Esophagus squamous epithelium (tissue), 5 donors: ENCODE results near the gene LRRC28. TPM values are rescaled to one million over a fixed set of nuclear protein-coding genes. Genes with fewer than 3 reads are reported as not detected.
A peak's percentile ranks its signal among the peaks of the same experiment; 100 is the strongest.

Experiments
- DNase-seq: peaks from one replicate; lab custom pipeline; 2025; lab: John Stamatoyannopoulos, UW
- H3K27ac ChIP-seq, 4 donors: fragments of 200-600 bp; sonication (generic); one replicate each; pipeline ENCODE4 v1.5.1; 2016 to 2019; ENCODE audit warnings: mild to moderate bottlenecking in 1 of 4
- H3K27me3 ChIP-seq, 4 donors: fragments of 200-600 bp; sonication (generic); 1 replicate in 3 of 4; 2 replicates in 1 of 4; pipeline versions ENCODE4 v1.5.1 to v1.6.0; 2017 to 2021; ENCODE audit warnings: antibody characterized with exemption in 1 of 4
- H3K36me3 ChIP-seq, 3 donors: fragments of 200-600 bp; sonication (generic); one replicate each; pipeline ENCODE4 v1.5.1; 2016 to 2019
- H3K4me1 ChIP-seq, 3 donors: fragments of 200-600 bp; sonication (generic); one replicate each; pipeline ENCODE4 v1.5.1; 2017 to 2019
- H3K4me3 ChIP-seq, 4 donors: fragments of 200-600 bp; sonication (generic); 1 replicate in 3 of 4; 2 replicates in 1 of 4; pipeline ENCODE4 v1.5.1; 2016 to 2019; ENCODE audit warnings: mild to moderate bottlenecking in 2 of 4, moderate library complexity in 1 of 4
- H3K9me3 ChIP-seq, 3 donors: fragments of 200-600 bp; sonication (generic); one replicate each; pipeline ENCODE4 v1.5.1; 2016 to 2019
- POLR2A ChIP-seq, 4 donors: fragments of 450-650 bp; IDR thresholded peaks; one replicate each; pipeline ENCODE4 v1.6.1; 2017; ENCODE audit warnings: antibody characterized with exemption in 4 of 4, mild to moderate bottlenecking in 4 of 4, moderate library complexity in 3 of 4
- WGBS, 2 donors: methylation state at CpG; one replicate each; pipeline ENCODE4 v1.1.5; 2018; 5-methylcytosine and 5-hydroxymethylcytosine counted together
- intact Hi-C: fragments of 100-400 bp; cut with DNase I; formaldehyde crosslinking; loops from one replicate; pipeline ENCODE4 v1.15.0; 2022
- total RNA-seq, 4 donors: library from RNA; depleted of rRNA; stranded (reverse); fragments of >200 nt; gene quantifications; one replicate each; pipeline ENCODE4 v1.1.0, GENCODE V29; 2016
- TF ChIP-seq, protein P1 (sequence below), 6 experiments: fragments of 450-650 bp in 4 of 6; fragments of 200-600 bp in 2 of 6; sonication (generic) in 2 of 6; IDR thresholded peaks; one replicate each; pipeline ENCODE4 v1.5.1; 2016 to 2019; ENCODE audit warnings: antibody characterized with exemption in 6 of 6, mild to moderate bottlenecking in 4 of 6, moderate library complexity in 4 of 6
- donor health status: DM: yes; HTN: yes; CAD: no.

LRRC28 gene
- total RNA-seq, 4 donors from 2014 or later, result 31.7 to 41.7 (median 34.6) TPM

DNA sequence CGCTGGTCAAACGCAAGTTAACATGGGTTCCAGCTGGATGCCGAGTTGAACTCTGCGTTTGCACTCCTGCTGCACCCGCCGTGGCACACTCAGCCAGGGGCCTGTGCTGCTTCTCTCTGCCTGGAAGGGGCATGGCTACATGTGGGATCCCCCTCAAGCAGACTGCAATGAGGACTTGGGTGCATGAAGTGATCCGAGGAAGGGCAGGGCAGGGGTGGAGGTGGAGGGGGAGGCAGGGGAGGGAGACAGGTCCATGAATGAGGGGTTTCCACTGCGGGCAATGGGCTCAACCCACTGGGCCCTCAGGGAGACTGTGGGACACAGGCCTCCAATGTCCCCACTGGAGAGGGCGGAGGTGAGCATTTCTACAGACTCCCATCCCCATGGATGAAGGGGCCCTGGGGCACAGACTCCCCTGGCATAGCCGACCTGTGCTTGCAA lies 172.9 kb downstream of the LRRC28 start:
- TF ChIP-seq POLR2A (IDR thresholded peaks at IDR 0.05), result no peak
- TF ChIP-seq, protein P1, sequence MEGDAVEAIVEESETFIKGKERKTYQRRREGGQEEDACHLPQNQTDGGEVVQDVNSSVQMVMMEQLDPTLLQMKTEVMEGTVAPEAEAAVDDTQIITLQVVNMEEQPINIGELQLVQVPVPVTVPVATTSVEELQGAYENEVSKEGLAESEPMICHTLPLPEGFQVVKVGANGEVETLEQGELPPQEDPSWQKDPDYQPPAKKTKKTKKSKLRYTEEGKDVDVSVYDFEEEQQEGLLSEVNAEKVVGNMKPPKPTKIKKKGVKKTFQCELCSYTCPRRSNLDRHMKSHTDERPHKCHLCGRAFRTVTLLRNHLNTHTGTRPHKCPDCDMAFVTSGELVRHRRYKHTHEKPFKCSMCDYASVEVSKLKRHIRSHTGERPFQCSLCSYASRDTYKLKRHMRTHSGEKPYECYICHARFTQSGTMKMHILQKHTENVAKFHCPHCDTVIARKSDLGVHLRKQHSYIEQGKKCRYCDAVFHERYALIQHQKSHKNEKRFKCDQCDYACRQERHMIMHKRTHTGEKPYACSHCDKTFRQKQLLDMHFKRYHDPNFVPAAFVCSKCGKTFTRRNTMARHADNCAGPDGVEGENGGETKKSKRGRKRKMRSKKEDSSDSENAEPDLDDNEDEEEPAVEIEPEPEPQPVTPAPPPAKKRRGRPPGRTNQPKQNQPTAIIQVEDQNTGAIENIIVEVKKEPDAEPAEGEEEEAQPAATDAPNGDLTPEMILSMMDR (IDR thresholded peaks at IDR 0.05), result no peak
- Histone ChIP-seq H3K4me3 (no peak overlapping the region), H3K27me3 (no peaks in the 10 kb centered on the region), H3K27ac (peak overlapping the region in 3 of 4 donors; percentile 67 to 90 (median 82)), H3K36me3 (no peaks in the 10 kb centered on the region), H3K4me1 (peaks cover 18 to 47% (median 32%) of the 10 kb centered on the region in 3 donors), H3K9me3 (no peaks in the 10 kb centered on the region)
- WGBS, 2 donors, result 87 to 90% methylated on average over 10 of the region's 10 CpGs
- DNase-seq, result no peak
- intact Hi-C loops, result no loop called here

DNA sequence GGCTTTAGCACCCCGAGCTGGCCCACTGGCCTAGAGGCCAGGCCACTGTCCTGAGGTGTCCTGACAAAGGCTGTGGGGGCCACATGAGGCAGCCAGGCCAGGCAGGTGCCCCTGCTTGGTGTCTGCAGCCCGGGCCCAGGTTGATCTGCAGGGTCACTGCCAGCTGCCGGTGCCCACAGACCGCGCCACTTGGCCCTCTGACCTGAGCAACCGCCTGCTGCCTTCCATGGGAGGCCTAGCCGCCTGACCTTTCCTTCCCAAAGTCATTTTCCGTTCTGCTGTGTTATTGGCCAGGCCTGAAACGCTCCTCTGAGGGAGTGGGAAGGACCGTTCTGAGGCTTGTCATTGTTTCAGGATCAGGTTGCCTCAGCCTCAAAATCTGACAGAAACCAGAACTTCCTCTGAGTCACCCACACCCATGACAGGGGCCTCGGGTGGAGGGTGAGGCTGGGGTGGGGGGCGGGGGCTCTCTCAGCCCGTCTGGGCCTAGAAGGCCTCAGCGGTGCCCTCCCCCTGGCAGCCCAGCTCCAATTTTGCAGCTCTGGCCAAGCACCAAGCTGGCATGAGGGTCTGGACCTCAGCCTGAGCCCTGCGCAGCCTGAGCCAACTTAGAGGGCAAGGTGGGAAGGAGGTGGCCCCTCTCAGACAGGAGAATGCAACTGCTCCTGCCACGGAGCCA lies 173.8 kb downstream of the LRRC28 start:
- Histone ChIP-seq H3K27me3 (no peaks in the 10 kb centered on the region), H3K27ac (peak overlapping the region; percentile 67 to 90 (median 78)), H3K36me3 (no peaks in the 10 kb centered on the region), H3K4me1 (peaks cover 18 to 47% (median 32%) of the 10 kb centered on the region in 3 donors), H3K4me3 (no peak overlapping the region), H3K9me3 (no peaks in the 10 kb centered on the region)
- TF ChIP-seq, protein P1 (IDR thresholded peaks at IDR 0.05), result no peak
- TF ChIP-seq POLR2A (IDR thresholded peaks at IDR 0.05), result peak in 1 of 4 donors; percentile 25
- intact Hi-C loops, result no loop called here
- WGBS, 2 donors, result 20 to 48% methylated on average over 1 to 5 of the region's 16 CpGs
- no peak for DNase-seq

DNA sequence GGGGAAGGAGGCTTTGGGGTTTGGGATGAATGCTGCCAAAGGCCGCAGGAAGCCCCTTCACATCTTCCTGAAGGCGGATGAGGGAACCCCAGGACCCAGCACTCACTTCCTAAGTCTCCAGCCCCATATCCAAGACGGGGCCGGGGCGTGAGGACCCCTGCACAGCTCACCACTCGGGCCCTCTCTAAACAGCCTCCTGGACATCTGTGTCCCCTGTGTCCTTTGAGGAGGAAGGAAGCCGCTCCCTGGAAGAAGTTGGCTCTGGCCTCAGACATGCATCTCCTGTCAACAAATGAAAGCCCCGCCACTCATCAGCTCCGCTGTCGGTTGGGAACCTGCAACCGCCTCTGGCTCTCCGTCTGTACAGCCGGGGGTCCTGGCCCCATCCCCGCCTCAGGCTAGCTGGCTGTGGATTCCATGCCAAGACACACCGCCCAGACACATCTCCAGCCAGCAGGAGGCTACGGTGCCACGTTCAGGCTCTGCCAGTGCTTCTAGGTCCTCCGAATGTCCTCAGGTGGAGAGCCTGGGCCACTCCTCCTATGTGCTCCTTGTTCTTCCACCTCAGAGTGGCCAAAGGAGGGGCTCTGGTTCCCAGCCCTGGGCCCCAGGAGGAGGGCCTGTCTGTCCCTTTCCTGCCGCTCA lies 174.5 kb downstream of the LRRC28 start:
- intact Hi-C loops, result no loop called here
- 23 to 60% methylated on average over 2 to 8 of the region's 19 CpGs for WGBS, 2 donors
- no peak for TF ChIP-seq POLR2A (IDR thresholded peaks at IDR 0.05)
- TF ChIP-seq, protein P1 (IDR thresholded peaks at IDR 0.05), result peak in 4 of 6 experiments; percentile 4 to 54 (median 28)
- H3K27me3 ChIP-seq, result no peaks in the 10 kb centered on the region
- no peak for DNase-seq
- H3K4me1 ChIP-seq, result peaks cover 18 to 49% (median 36%) of the 10 kb centered on the region in 3 donors
- no peak overlapping the region for H3K4me3 ChIP-seq
- no peaks in the 10 kb centered on the region for H3K9me3 ChIP-seq
- no peaks in the 10 kb centered on the region for H3K36me3 ChIP-seq
- peak overlapping the region; percentile 67 to 90 (median 78) for H3K27ac ChIP-seq

DNA sequence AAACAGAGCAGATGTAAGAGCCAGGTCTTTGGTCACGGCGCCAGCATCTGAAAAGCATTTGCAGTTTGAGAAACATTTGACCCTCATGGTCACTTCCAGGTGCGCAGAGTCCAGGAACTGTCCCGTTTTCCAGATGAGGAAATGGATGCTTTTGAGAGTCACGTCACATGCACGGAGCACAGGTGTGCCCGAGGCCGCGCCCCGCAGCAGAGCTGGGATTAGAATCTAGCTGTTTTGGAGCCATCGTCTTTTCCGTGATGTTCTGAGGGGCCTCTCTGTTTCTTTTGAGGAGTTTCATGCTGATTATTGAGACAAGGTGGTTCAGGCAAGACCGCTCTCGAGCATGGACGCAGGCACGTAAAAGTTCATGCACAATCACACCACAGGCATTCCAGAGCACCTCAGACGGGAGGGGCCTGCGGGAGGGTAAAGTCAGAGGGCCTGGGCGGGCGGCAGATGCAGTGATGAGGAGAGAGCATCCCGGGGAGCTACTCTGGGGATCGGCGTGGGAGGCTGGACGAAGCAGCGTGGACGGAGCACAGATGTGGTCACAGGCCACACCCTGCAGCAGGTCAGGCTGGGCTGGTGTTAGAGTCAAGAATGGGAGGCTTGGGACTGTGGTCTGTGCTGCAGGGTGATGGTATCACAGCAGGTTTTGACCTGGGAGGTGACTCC lies 175.3 kb downstream of the LRRC28 start:
- Histone ChIP-seq H3K27me3 (no peaks in the 10 kb centered on the region), H3K4me3 (no peak overlapping the region), H3K9me3 (no peaks in the 10 kb centered on the region), H3K27ac (peak overlapping the region; percentile 67 to 90 (median 78)), H3K36me3 (no peaks in the 10 kb centered on the region), H3K4me1 (peaks cover 18 to 49% (median 29%) of the 10 kb centered on the region in 3 donors)
- intact Hi-C loops, result no loop called here
- DNase-seq, result no peak
- 88 to 92% methylated on average over 23 to 26 of the region's 26 CpGs for WGBS, 2 donors
- TF ChIP-seq POLR2A (IDR thresholded peaks at IDR 0.05), result no peak
- TF ChIP-seq, protein P1 (IDR thresholded peaks at IDR 0.05), result no peak
